Stimulated activated CD4-positive, alpha-beta T cell treated with anti-CD3 and anti-CD28 coated beads, Interleukin-2, amount 100 ng/mL, for 24 hours (primary cell): ENCODE results near the gene KLHL35.
"Not testable (repeated sequence)": the region's sequence is repeated elsewhere in the genome, so short reads cannot be mapped to it uniquely, and the experiment has no call there.

ENCODE experiments used
- DNase-seq, 2 donors: peaks; one replicate each; pipeline ENCODE4 v3.0.0-alpha.2; 2020

The KLHL35 gene

GRCh38 chr11:75387736-75388294 is 45.2 kb downstream of the KLHL35 start:
- DNase-seq = no peak

DNA sequence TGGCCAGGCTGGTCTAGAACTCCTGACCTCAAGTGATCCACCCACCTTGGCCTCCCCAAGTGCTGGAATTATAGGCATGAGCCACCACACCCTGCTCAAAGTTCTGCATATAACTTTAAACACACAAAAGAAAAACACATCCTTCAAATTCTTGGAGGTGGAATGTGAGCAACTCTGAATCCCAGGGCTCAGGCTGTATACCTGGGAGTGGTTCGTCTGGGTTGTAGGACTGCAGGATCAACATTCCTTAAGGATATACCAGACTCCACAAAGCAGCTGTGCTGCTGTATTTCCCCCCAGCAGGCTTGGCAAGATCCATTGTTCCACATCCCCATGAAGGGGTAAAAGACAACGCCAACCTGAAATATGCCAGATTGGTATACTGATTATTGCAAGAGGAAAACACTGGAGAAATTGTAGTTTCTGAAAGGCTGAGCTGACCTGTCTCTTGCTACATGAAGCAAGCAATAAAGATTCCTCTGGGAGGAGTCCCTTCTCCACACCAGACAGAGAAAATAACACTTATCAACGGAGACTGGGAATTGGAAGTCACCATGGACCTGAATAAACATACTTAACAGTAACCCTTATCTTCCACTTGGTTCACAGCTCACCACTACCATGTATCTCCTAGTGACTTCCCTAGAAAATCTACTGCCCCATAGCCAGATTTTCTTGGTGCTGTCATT is 45.9 kb downstream of the KLHL35 start:
- no peak for DNase-seq

DNA sequence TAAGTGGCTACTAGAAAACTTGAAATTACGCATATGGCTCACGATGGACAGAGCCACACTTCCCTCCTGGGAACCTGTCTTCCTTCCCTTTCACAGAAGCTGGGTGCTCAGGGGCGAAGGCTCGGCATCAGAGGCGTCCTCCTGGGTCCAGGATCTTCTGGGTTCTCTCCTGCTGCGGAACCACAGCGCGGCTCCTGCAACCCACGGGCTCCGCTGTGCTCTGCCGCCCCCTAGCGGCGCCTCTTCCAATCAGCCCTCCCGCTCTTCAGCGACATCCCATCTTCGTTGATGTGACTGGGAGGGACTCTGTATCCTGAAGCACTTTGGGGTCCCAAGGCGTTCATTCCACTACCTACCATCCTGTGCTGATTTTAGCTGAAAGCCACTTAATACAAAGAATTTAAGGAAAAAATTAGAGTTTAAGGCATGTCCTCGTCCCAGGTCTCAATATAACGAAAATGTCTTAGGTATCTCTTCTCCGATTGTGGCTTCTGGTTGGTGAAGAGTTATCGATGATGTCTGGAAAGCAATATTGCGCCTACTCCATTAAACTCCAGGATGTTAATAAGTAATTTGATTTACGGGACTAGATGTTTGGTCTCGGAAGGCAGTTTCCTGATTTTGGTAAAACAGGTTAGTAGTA is 48.4 kb downstream of the KLHL35 start:
- peak; percentile 82 for DNase-seq

DNA sequence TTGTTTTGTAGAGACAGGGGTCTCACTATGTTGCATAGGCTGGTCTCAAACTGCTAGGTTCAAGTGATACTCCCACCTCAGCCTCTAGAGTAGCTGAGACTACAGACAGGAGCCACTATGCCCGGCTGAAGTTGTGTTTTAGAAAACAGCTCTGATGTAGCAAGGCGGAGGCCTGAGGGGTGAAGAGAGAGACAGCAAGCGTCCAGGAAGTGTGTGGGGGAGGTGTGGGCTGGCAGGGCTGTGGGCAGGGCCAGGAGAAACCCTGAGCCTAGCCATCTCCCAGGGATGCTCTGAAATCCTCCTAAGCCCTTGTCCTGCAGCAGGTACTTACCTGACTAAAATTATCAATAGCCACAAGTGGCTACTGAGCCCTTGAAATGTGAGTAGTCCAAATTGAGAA is 49.8 kb downstream of the KLHL35 start:
- DNase-seq = no peak

- DNase-seq = no peak
Observed at GRCh38 chr11:75380716-75381420, 52.1 kb downstream of the KLHL35 start.

GRCh38 chr11:75380245-75380644 is 52.8 kb downstream of the KLHL35 start:
- no peak for DNase-seq

DNA sequence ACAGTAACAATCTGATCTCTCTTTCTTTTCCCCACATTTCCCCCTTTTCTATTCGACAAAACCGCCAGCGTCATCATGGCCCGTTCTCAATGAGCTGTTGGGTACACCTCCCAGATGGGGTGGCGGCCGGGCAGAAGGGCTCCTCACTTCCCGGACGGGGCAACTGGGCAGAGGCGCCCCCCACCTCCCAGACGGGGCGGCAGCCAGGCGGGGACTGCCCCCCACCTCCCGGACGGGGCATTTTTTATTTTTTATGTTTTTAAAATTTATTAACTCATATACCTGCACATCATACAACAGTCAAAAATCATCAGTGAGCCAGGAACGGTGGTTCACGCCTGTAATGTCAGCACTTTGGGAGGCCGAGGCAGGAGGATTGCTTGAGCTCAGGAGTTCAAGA is 54.2 kb downstream of the KLHL35 start:
- not testable (repeated sequence) for DNase-seq

DNA sequence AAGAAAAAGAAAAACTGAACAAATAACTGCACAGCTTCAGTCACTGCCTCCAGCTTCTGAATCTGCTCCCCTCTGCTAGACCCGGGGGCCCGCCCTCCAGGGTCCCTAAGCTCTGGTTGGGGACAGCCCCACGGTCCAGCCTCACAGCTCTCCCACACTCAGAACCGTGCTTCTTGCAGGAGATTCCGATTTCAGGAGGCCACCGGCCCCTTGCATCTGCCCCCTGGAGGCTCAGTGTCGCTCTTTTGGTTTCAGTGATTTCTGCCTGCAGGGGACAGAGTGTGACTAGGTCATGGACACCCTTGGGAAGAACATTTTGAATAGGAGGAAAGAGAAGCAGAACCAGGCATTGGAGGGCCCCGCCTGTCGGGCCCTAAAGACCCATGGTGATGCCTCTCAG is 56.8 kb downstream of the KLHL35 start:
- DNase-seq = no peak

DNA sequence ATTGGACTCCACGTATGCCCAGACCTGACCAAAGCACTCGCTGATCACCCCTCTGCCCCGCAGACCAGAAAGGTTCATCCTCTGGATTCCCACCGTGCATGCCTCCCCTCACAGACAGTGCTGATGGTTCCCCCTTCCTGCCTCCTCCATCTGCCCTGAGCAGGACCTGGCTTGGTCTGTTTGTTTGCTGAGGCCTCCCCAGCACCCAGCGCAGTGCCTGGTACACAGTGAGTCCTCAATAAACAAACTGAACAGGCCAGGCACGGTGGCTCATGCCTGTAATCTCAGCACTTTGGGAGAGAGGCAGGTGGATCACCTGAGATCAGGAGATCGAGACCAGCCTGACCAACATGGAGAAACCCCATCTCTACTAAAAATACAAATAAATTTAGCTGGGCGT is 57.4 kb downstream of the KLHL35 start:
- DNase-seq = no peak

DNA sequence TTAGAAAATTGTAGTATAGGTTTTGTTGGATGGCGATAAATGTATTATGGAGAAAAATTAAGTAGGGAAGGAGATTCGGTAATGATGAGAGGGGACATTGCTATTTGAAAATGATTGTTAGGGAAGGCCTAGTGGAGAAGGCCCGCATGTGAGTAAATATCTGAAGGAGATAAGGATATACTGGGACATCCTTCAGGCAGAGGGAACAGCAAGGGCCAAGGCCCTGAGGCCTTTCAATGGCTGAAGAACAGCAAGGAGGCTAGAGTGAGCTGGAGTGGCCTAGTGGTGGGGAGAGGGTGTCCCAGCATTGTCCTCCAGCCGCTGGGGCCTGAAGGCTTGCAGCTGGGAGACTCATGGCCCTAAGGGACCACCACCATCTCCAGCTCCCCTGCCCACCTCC is 58.4 kb downstream of the KLHL35 start:
- DNase-seq = no peak

- DNase-seq = no peak
Observed at GRCh38 chr11:75373201-75373600, 59.8 kb downstream of the KLHL35 start.
